ENCODE measurements around the gene EVA1C. TPM values are rescaled to one million over a fixed set of nuclear protein-coding genes. Genes with fewer than 3 reads are reported as not detected.
"Not testable (repeated sequence)": the region's sequence is repeated elsewhere in the genome, so short reads cannot be mapped to it uniquely, and the experiment has no call there.

Gene EVA1C
- total and polyA plus RNA-seq, 2 donors = 5.0 to 26.2 TPM

GRCh38 chr21:32426066-32426465, 13.6 kb downstream of the EVA1C start:
- no peak for DNase-seq (ENCODE audit: low read depth in 6 of 9, low spot score in 9 of 9)
- Histone ChIP-seq H3K4me1 (ENCODE audit: control insufficient read depth in 2 of 2, insufficient read depth in 2 of 2, low read length in 2 of 2) (no peaks in the 10 kb centered on the region), H3K4me3 (ENCODE audit: low read length in 2 of 2) (no peak overlapping the region), H3K36me3 (ENCODE audit: control insufficient read depth in 2 of 2, insufficient read depth in 2 of 2, low read length in 1 of 2) (no peaks in the 10 kb centered on the region), H3K27ac (ENCODE audit: low read depth in 1 of 2, low read length in 1 of 2) (no peak overlapping the region), H3K27me3 (ENCODE audit: control insufficient read depth in 2 of 2, insufficient read depth in 1 of 2, low read length in 1 of 2) (peaks cover 0 to 2% of the 10 kb centered on the region in 2 donors), H3K9me3 (ENCODE audit: control insufficient read depth in 2 of 2, insufficient read depth in 1 of 2, low read length in 1 of 2) (no peaks in the 10 kb centered on the region)
- 86% methylated on average over 5 of the region's 5 CpGs for WGBS

- 92% methylated on average over 6 of the region's 6 CpGs for WGBS
Observed at GRCh38 chr21:32426592-32427051, 14.1 kb downstream of the EVA1C start.

GRCh38 chr21:32427958-32428623, 15.6 kb downstream of the EVA1C start:
- peaks cover 0 to 2% of the 10 kb centered on the region in 2 donors for H3K27me3 ChIP-seq (ENCODE audit: control insufficient read depth in 2 of 2, insufficient read depth in 1 of 2, low read length in 1 of 2)
- H3K4me3 ChIP-seq (ENCODE audit: low read length in 2 of 2) = no peak overlapping the region
- H3K9me3 ChIP-seq (ENCODE audit: control insufficient read depth in 2 of 2, insufficient read depth in 1 of 2, low read length in 1 of 2) = no peaks in the 10 kb centered on the region
- DNase-seq (ENCODE audit: low read depth in 6 of 9, low spot score in 9 of 9) = no peak
- H3K4me1 ChIP-seq (ENCODE audit: control insufficient read depth in 2 of 2, insufficient read depth in 2 of 2, low read length in 2 of 2) = no peaks in the 10 kb centered on the region
- no peaks in the 10 kb centered on the region for H3K36me3 ChIP-seq (ENCODE audit: control insufficient read depth in 2 of 2, insufficient read depth in 2 of 2, low read length in 1 of 2)
- WGBS = 82% methylated on average over 10 of the region's 10 CpGs
- H3K27ac ChIP-seq (ENCODE audit: low read depth in 1 of 2, low read length in 1 of 2) = peak overlapping the region in 1 of 2 donors; percentile 37

More at GRCh38 chr21:32426592-32427051, 14.1 kb downstream of the EVA1C start:
- H3K27me3 ChIP-seq (ENCODE audit: control insufficient read depth in 2 of 2, insufficient read depth in 1 of 2, low read length in 1 of 2) = peaks cover 0 to 2% of the 10 kb centered on the region in 2 donors
- H3K9me3 ChIP-seq (ENCODE audit: control insufficient read depth in 2 of 2, insufficient read depth in 1 of 2, low read length in 1 of 2) = no peaks in the 10 kb centered on the region
- H3K36me3 ChIP-seq (ENCODE audit: control insufficient read depth in 2 of 2, insufficient read depth in 2 of 2, low read length in 1 of 2) = no peaks in the 10 kb centered on the region
- H3K4me3 ChIP-seq (ENCODE audit: low read length in 2 of 2) = no peak overlapping the region
- peak overlapping the region in 1 of 2 donors; percentile 11 for H3K27ac ChIP-seq (ENCODE audit: low read depth in 1 of 2, low read length in 1 of 2)
- no peaks in the 10 kb centered on the region for H3K4me1 ChIP-seq (ENCODE audit: control insufficient read depth in 2 of 2, insufficient read depth in 2 of 2, low read length in 2 of 2)
- DNase-seq (ENCODE audit: low read depth in 6 of 9, low spot score in 9 of 9) = no peak

GRCh38 chr21:32432982-32433660, 20.6 kb downstream of the EVA1C start:
- not testable (repeated sequence) for H3K27me3 ChIP-seq (ENCODE audit: control insufficient read depth in 2 of 2, insufficient read depth in 1 of 2, low read length in 1 of 2); DNase-seq (ENCODE audit: low read depth in 6 of 9, low spot score in 9 of 9); H3K4me3 ChIP-seq (ENCODE audit: low read length in 2 of 2); H3K27ac ChIP-seq (ENCODE audit: low read depth in 1 of 2, low read length in 1 of 2); H3K4me1 ChIP-seq (ENCODE audit: control insufficient read depth in 2 of 2, insufficient read depth in 2 of 2, low read length in 2 of 2); H3K36me3 ChIP-seq (ENCODE audit: control insufficient read depth in 2 of 2, insufficient read depth in 2 of 2, low read length in 1 of 2); H3K9me3 ChIP-seq (ENCODE audit: control insufficient read depth in 2 of 2, insufficient read depth in 1 of 2, low read length in 1 of 2)
- WGBS = 82% methylated on average over 15 of the region's 15 CpGs

- Histone ChIP-seq H3K27me3 (ENCODE audit: control insufficient read depth in 2 of 2, insufficient read depth in 1 of 2, low read length in 1 of 2) (no peaks in the 10 kb centered on the region), H3K27ac (ENCODE audit: low read depth in 1 of 2, low read length in 1 of 2) (no peak overlapping the region), H3K36me3 (ENCODE audit: control insufficient read depth in 2 of 2, insufficient read depth in 2 of 2, low read length in 1 of 2) (no peaks in the 10 kb centered on the region), H3K9me3 (ENCODE audit: control insufficient read depth in 2 of 2, insufficient read depth in 1 of 2, low read length in 1 of 2) (no peaks in the 10 kb centered on the region), H3K4me3 (ENCODE audit: low read length in 2 of 2) (no peak overlapping the region), H3K4me1 (ENCODE audit: control insufficient read depth in 2 of 2, insufficient read depth in 2 of 2, low read length in 2 of 2) (peaks cover 0 to 6% of the 10 kb centered on the region in 2 donors)
- WGBS = 27% methylated on average over 12 of the region's 12 CpGs
- DNase-seq (ENCODE audit: low read depth in 6 of 9, low spot score in 9 of 9) = peak in 7 of 9 donors; percentile 3 to 39 (median 13)
Observed at GRCh38 chr21:32437729-32438128, 25.2 kb downstream of the EVA1C start.

GRCh38 chr21:32442566-32443318, 30.2 kb downstream of the EVA1C start:
- H3K9me3 ChIP-seq (ENCODE audit: control insufficient read depth in 2 of 2, insufficient read depth in 1 of 2, low read length in 1 of 2) = no peaks in the 10 kb centered on the region
- no peak for DNase-seq (ENCODE audit: low read depth in 6 of 9, low spot score in 9 of 9)
- H3K4me1 ChIP-seq (ENCODE audit: control insufficient read depth in 2 of 2, insufficient read depth in 2 of 2, low read length in 2 of 2) = peaks cover 0 to 1% of the 10 kb centered on the region in 2 donors
- WGBS = 94% methylated on average over 8 of the region's 8 CpGs
- H3K4me3 ChIP-seq (ENCODE audit: low read length in 2 of 2) = no peak overlapping the region
- no peak overlapping the region for H3K27ac ChIP-seq (ENCODE audit: low read depth in 1 of 2, low read length in 1 of 2)
- H3K27me3 ChIP-seq (ENCODE audit: control insufficient read depth in 2 of 2, insufficient read depth in 1 of 2, low read length in 1 of 2) = no peaks in the 10 kb centered on the region
- no peaks in the 10 kb centered on the region for H3K36me3 ChIP-seq (ENCODE audit: control insufficient read depth in 2 of 2, insufficient read depth in 2 of 2, low read length in 1 of 2)

- no peaks in the 10 kb centered on the region for H3K36me3 ChIP-seq (ENCODE audit: control insufficient read depth in 2 of 2, insufficient read depth in 2 of 2, low read length in 1 of 2)
- 96% methylated on average over 6 of the region's 6 CpGs for WGBS
- no peak overlapping the region for H3K27ac ChIP-seq (ENCODE audit: low read depth in 1 of 2, low read length in 1 of 2)
- no peaks in the 10 kb centered on the region for H3K9me3 ChIP-seq (ENCODE audit: control insufficient read depth in 2 of 2, insufficient read depth in 1 of 2, low read length in 1 of 2)
- no peak for DNase-seq (ENCODE audit: low read depth in 6 of 9, low spot score in 9 of 9)
- H3K4me3 ChIP-seq (ENCODE audit: low read length in 2 of 2) = no peak overlapping the region
- H3K4me1 ChIP-seq (ENCODE audit: control insufficient read depth in 2 of 2, insufficient read depth in 2 of 2, low read length in 2 of 2) = no peaks in the 10 kb centered on the region
- H3K27me3 ChIP-seq (ENCODE audit: control insufficient read depth in 2 of 2, insufficient read depth in 1 of 2, low read length in 1 of 2) = no peaks in the 10 kb centered on the region
Observed at GRCh38 chr21:32445101-32445500, 32.6 kb downstream of the EVA1C start.

- H3K27ac ChIP-seq (ENCODE audit: low read depth in 1 of 2, low read length in 1 of 2); H3K27me3 ChIP-seq (ENCODE audit: control insufficient read depth in 2 of 2, insufficient read depth in 1 of 2, low read length in 1 of 2); H3K36me3 ChIP-seq (ENCODE audit: control insufficient read depth in 2 of 2, insufficient read depth in 2 of 2, low read length in 1 of 2); DNase-seq (ENCODE audit: low read depth in 6 of 9, low spot score in 9 of 9); H3K9me3 ChIP-seq (ENCODE audit: control insufficient read depth in 2 of 2, insufficient read depth in 1 of 2, low read length in 1 of 2); H3K4me1 ChIP-seq (ENCODE audit: control insufficient read depth in 2 of 2, insufficient read depth in 2 of 2, low read length in 2 of 2); H3K4me3 ChIP-seq (ENCODE audit: low read length in 2 of 2): not testable (repeated sequence)
- 99% methylated on average over 3 of the region's 3 CpGs for WGBS
Observed at GRCh38 chr21:32446440-32446839, 33.9 kb downstream of the EVA1C start.

- Histone ChIP-seq H3K9me3 (ENCODE audit: control insufficient read depth in 2 of 2, insufficient read depth in 1 of 2, low read length in 1 of 2) (no peaks in the 10 kb centered on the region), H3K4me1 (ENCODE audit: control insufficient read depth in 2 of 2, insufficient read depth in 2 of 2, low read length in 2 of 2) (no peaks in the 10 kb centered on the region), H3K4me3 (ENCODE audit: low read length in 2 of 2) (no peak overlapping the region), H3K36me3 (ENCODE audit: control insufficient read depth in 2 of 2, insufficient read depth in 2 of 2, low read length in 1 of 2) (no peaks in the 10 kb centered on the region), H3K27ac (ENCODE audit: low read depth in 1 of 2, low read length in 1 of 2) (no peak overlapping the region), H3K27me3 (ENCODE audit: control insufficient read depth in 2 of 2, insufficient read depth in 1 of 2, low read length in 1 of 2) (no peaks in the 10 kb centered on the region)
- no peak for DNase-seq (ENCODE audit: low read depth in 6 of 9, low spot score in 9 of 9)
- WGBS = 98% methylated on average over 5 of the region's 5 CpGs
Observed at GRCh38 chr21:32447224-32447623, 34.7 kb downstream of the EVA1C start.
